Measurements from ENCODE around the gene TTC33. TPM values are rescaled to one million over a fixed set of nuclear protein-coding genes. Genes with fewer than 3 reads are reported as not detected.
"Not testable (repeated sequence)": the region's sequence is repeated elsewhere in the genome, so short reads cannot be mapped to it uniquely, and the experiment has no call there.

The TTC33 gene
- total RNA-seq, 2 donors from 2014 or later, result 13.5 to 19.3 TPM

DNA sequence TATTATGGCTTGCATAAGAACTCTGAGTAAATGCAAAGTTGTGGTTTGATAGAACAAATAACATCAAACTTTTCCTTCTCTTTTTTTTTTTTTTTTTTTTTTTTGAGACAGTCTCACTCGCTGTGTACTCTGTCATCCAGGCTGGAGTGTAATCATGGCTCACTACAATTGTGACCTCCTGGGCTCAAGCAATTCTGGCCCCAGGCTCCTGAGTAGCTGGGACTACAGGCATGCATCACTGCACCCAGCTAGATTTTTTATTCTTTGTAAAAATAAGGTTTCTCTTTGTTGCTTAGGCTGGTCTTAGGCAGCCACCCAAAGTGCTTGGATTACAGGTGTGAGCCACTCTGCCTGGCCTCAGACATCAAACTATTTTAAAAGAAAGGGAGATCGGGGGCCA is 95.0 kb downstream of the TTC33 start:
- H3K4me3 ChIP-seq (ENCODE audit: low read length), result no peak overlapping the region
- no peak overlapping the region for H3K9ac ChIP-seq (ENCODE audit: extremely low read depth, low read length, poor library complexity, severe bottlenecking)
- WGBS, 2 experiments (ENCODE audit: insufficient coverage in 1 of 2, insufficient read length in 1 of 2), result 91 to 100% methylated on average over 1 to 2 of the region's 2 CpGs
- no peak for DNase-seq
- Mint-ChIP-seq H3K4me3 (no peak overlapping the region), H3K4me1 (no peaks in the 10 kb centered on the region), H3K27me3 (ENCODE audit: insufficient read depth) (no peaks in the 10 kb centered on the region), H3K9me3 (no peaks in the 10 kb centered on the region), H3K27ac (no peak overlapping the region), H3K36me3 (ENCODE audit: low read depth) (no peaks in the 10 kb centered on the region)
- no peak overlapping the region for H3K27ac ChIP-seq (ENCODE audit: low read depth, low read length)
- TF ChIP-seq, protein P1, sequence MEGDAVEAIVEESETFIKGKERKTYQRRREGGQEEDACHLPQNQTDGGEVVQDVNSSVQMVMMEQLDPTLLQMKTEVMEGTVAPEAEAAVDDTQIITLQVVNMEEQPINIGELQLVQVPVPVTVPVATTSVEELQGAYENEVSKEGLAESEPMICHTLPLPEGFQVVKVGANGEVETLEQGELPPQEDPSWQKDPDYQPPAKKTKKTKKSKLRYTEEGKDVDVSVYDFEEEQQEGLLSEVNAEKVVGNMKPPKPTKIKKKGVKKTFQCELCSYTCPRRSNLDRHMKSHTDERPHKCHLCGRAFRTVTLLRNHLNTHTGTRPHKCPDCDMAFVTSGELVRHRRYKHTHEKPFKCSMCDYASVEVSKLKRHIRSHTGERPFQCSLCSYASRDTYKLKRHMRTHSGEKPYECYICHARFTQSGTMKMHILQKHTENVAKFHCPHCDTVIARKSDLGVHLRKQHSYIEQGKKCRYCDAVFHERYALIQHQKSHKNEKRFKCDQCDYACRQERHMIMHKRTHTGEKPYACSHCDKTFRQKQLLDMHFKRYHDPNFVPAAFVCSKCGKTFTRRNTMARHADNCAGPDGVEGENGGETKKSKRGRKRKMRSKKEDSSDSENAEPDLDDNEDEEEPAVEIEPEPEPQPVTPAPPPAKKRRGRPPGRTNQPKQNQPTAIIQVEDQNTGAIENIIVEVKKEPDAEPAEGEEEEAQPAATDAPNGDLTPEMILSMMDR (conservative IDR thresholded peaks at IDR 0.05), result no peak
- no peaks in the 10 kb centered on the region for H3K27me3 ChIP-seq (ENCODE audit: control insufficient read depth, insufficient read depth, low read length, poor library complexity, severe bottlenecking)
- no peaks in the 10 kb centered on the region for H3K9me3 ChIP-seq (ENCODE audit: control insufficient read depth, low read length)
- H3K36me3 ChIP-seq (ENCODE audit: control insufficient read depth, insufficient read depth, low read length), result no peaks in the 10 kb centered on the region
- no peaks in the 10 kb centered on the region for H3K4me1 ChIP-seq (ENCODE audit: control insufficient read depth, insufficient read depth, low read length)

DNA sequence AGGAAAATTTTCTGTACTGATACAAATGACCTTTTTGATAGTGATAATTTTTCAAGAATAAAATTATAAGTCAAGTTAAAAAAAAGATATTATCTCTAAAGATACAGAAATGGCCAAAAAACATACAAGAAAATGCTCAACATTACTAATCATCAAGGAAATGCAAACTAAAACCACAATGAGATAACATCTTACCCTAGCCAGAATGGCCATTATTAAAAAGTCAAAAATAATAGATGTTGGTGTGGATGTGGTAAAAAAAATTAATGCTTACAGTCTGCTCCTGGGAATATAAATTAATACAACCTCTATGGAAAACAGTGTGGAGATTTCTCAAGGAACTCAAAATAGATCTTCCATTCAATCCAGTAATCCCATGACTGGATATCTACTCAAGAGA is 99.0 kb downstream of the TTC33 start:
- TF ChIP-seq, protein P1 (conservative IDR thresholded peaks at IDR 0.05), result no peak
- Histone ChIP-seq H3K27ac (ENCODE audit: low read depth, low read length) (no peak overlapping the region), H3K4me1 (ENCODE audit: control insufficient read depth, insufficient read depth, low read length) (no peaks in the 10 kb centered on the region), H3K27me3 (ENCODE audit: control insufficient read depth, insufficient read depth, low read length, poor library complexity, severe bottlenecking) (no peaks in the 10 kb centered on the region), H3K4me3 (ENCODE audit: low read length) (no peak overlapping the region), H3K9ac (ENCODE audit: extremely low read depth, low read length, poor library complexity, severe bottlenecking) (no peak overlapping the region), H3K36me3 (ENCODE audit: control insufficient read depth, insufficient read depth, low read length) (no peaks in the 10 kb centered on the region), H3K9me3 (ENCODE audit: control insufficient read depth, low read length) (no peaks in the 10 kb centered on the region)
- H3K27ac Mint-ChIP-seq, result no peak overlapping the region
- DNase-seq, result no peak
- no peaks in the 10 kb centered on the region for H3K9me3 Mint-ChIP-seq
- no peak overlapping the region for H3K4me3 Mint-ChIP-seq
- no peaks in the 10 kb centered on the region for H3K4me1 Mint-ChIP-seq
- H3K27me3 Mint-ChIP-seq (ENCODE audit: insufficient read depth), result no peaks in the 10 kb centered on the region
- H3K36me3 Mint-ChIP-seq (ENCODE audit: low read depth), result no peaks in the 10 kb centered on the region

DNA sequence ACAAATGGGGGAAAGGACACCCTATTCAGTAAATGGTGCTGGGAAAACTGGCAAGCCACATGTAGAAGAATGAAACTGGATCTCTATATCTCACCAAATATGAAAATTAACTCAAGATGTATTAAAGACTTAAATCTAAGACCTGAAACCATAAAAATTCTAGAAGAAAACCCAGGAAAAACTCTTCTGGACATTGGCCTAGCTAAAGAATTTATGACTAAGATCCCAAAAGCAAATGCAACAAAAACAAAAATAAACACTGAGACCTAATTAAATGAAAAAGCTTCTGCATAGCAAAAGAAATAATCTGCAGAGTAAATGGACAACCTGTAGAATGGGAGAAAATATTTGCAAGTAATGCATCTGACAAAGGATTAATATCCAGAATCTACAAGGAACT is 99.7 kb downstream of the TTC33 start:
- H3K4me3 Mint-ChIP-seq; H3K9me3 ChIP-seq (ENCODE audit: control insufficient read depth, low read length); H3K27me3 ChIP-seq (ENCODE audit: control insufficient read depth, insufficient read depth, low read length, poor library complexity, severe bottlenecking); H3K36me3 ChIP-seq (ENCODE audit: control insufficient read depth, insufficient read depth, low read length); H3K4me1 Mint-ChIP-seq; H3K9ac ChIP-seq (ENCODE audit: extremely low read depth, low read length, poor library complexity, severe bottlenecking); H3K4me3 ChIP-seq (ENCODE audit: low read length); H3K36me3 Mint-ChIP-seq (ENCODE audit: low read depth); H3K9me3 Mint-ChIP-seq; H3K4me1 ChIP-seq (ENCODE audit: control insufficient read depth, insufficient read depth, low read length); H3K27me3 Mint-ChIP-seq (ENCODE audit: insufficient read depth); H3K27ac ChIP-seq (ENCODE audit: low read depth, low read length); DNase-seq; H3K27ac Mint-ChIP-seq: not testable (repeated sequence)

DNA sequence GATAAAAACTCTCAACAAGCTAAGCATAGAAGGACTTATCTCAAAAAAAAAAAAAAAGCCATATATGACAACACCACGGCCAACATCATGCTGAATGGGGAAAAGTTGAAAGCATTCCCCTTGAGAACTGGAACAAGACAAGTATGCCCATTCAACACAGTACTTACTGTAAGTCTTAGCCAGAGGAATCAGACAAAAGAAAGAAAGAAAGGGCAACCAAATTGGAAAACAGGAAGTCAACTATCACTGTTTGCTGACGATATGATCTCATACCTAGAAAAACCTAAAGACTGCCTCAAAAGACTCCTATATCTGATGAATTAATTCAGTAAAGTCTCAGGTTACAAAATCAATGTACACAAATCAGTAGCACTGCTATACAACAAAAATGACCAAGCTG is 100.6 kb downstream of the TTC33 start:
- H3K4me3 ChIP-seq (ENCODE audit: low read length), result no peak overlapping the region
- H3K27me3 ChIP-seq (ENCODE audit: control insufficient read depth, insufficient read depth, low read length, poor library complexity, severe bottlenecking), result no peaks in the 10 kb centered on the region
- no peak overlapping the region for H3K27ac ChIP-seq (ENCODE audit: low read depth, low read length)
- Mint-ChIP-seq H3K27me3 (ENCODE audit: insufficient read depth) (no peaks in the 10 kb centered on the region), H3K27ac (no peak overlapping the region), H3K9me3 (no peaks in the 10 kb centered on the region), H3K4me1 (no peaks in the 10 kb centered on the region), H3K4me3 (no peak overlapping the region), H3K36me3 (ENCODE audit: low read depth) (no peaks in the 10 kb centered on the region)
- H3K9me3 ChIP-seq (ENCODE audit: control insufficient read depth, low read length), result no peaks in the 10 kb centered on the region
- H3K4me1 ChIP-seq (ENCODE audit: control insufficient read depth, insufficient read depth, low read length), result no peaks in the 10 kb centered on the region
- H3K36me3 ChIP-seq (ENCODE audit: control insufficient read depth, insufficient read depth, low read length), result no peaks in the 10 kb centered on the region
- TF ChIP-seq, protein P1 (conservative IDR thresholded peaks at IDR 0.05), result no peak
- no peak for DNase-seq
- no peak overlapping the region for H3K9ac ChIP-seq (ENCODE audit: extremely low read depth, low read length, poor library complexity, severe bottlenecking)
- 65 to 100% methylated on average over 1 to 2 of the region's 2 CpGs for WGBS, 2 experiments (ENCODE audit: insufficient coverage in 1 of 2, insufficient read length in 1 of 2)

Data from endodermal cell (in vitro differentiated cells).